ENCODE results near the gene DOHH. TPM values are rescaled to one million over a fixed set of nuclear protein-coding genes. Genes with fewer than 3 reads are reported as not detected.

DOHH gene
- polyA plus RNA-seq, 12 donors, result 3.8 to 15.8 (median 5.0) TPM; not detected in 1

DNA sequence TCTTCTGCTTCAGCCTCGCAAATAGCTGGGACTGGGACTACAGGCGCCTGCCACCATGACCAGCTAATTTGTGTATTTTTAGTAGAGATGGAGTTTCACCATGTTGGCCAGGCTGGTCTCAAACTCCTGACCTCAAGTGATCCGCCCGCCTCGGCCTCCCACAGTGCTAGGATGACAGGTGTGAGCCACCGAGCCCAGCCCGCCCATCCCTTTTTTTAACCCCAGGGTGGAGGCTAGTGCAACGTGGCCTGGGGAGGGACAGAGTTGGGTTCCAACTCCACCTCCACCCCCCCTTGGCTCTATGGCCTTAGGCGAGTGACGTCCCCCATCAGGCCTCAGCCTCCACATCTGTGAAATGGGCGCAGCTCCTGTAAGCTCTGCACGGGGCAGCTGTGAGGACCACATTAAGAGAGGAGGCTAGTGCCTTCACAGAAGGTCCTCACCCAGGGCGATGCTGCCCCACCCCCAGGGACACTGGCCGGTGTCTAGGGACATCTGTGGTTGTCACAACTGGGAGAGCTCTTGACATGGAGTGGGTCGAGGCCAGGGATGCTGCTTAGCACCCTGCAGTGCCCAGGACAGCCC, 57.9 kb downstream of the DOHH start:
- DNase-seq, result no peak

DNA sequence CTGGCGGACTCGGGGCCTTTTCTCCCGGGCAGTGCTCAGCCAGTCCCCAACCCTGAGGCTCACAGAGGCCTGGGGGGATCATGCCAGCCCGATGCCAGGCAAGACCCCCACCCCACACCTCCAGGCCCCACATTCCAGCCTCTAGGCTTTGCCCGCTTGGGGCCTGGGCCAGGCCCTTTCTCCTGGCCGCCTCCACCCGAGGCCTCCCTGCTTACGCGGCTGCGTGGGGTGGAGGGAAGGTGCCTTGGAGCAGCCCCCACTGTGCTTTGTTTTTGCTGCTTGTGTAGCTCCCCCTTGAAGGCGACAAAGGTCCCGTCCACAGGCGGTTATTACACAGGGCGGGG, 58.5 kb downstream of the DOHH start:
- DNase-seq, result no peak

GRCh38 chr19:3441089-3441985, 59.1 kb downstream of the DOHH start:
- no peak for DNase-seq

Other genes starting within 250 kb of the DOHH start
- 100 to 1,000 TPM in 1 of 12 donors, 10 to 100 TPM in 11; 30.9 to 375 (median 38.9) TPM for gene NFIC, start 134.1 kb downstream of the DOHH start, polyA plus RNA-seq (ENCODE audit: insufficient read length in 12 of 12)
- 10 to 100 TPM in 1 of 12 donors, 1 to 10 TPM in 1, under 1 TPM in 4, not detected in 6; 0.46 to 75.8 (median 0.69) TPM for gene SMIM24, start 20.1 kb downstream of the DOHH start, polyA plus RNA-seq (ENCODE audit: insufficient read length in 12 of 12)
- gene SMIM44, start 17.2 kb downstream of the DOHH start, polyA plus RNA-seq (ENCODE audit: insufficient read length in 12 of 12), result not detected
- 10 to 100 TPM in 11 of 12 donors, not detected in 1; 21.8 to 47.2 (median 28.8) TPM for gene FZR1, start 5.6 kb upstream of the DOHH start, polyA plus RNA-seq (ENCODE audit: insufficient read length in 12 of 12)
- 1 to 10 TPM in 10 of 12 donors, not detected in 2; 1.5 to 3.6 (median 3.0) TPM for gene TEKTIP1, start 38.5 kb upstream of the DOHH start, polyA plus RNA-seq (ENCODE audit: insufficient read length in 12 of 12)
- gene MFSD12, start 56.9 kb upstream of the DOHH start, polyA plus RNA-seq (ENCODE audit: insufficient read length in 12 of 12), result 10 to 100 TPM in 11 of 12 donors, not detected in 1; 19.3 to 48.1 (median 24.1) TPM
- 10 to 100 TPM in 11 of 12 donors, not detected in 1; 21.8 to 78.3 (median 32.1) TPM for gene HMG20B, start 72.3 kb upstream of the DOHH start, polyA plus RNA-seq (ENCODE audit: insufficient read length in 12 of 12)
- 1 to 10 TPM in 10 of 12 donors, not detected in 2; 1.1 to 3.2 (median 1.5) TPM for gene GIPC3, start 84.8 kb upstream of the DOHH start, polyA plus RNA-seq (ENCODE audit: insufficient read length in 12 of 12)
- 1 to 10 TPM in 9 of 12 donors, under 1 TPM in 1, not detected in 2; 0.96 to 2.9 (median 1.8) TPM for gene TBXA2R, start 106.2 kb upstream of the DOHH start, polyA plus RNA-seq (ENCODE audit: insufficient read length in 12 of 12)
- 10 to 100 TPM in 11 of 12 donors, not detected in 1; 13.8 to 32.4 (median 16.3) TPM for gene CACTIN, start 126.1 kb upstream of the DOHH start, polyA plus RNA-seq (ENCODE audit: insufficient read length in 12 of 12)
- 10 to 100 TPM in 11 of 12 donors, not detected in 1; 16.0 to 30.4 (median 19.9) TPM for gene PIP5K1C, start 199.8 kb upstream of the DOHH start, polyA plus RNA-seq (ENCODE audit: insufficient read length in 12 of 12)
- gene TJP3, start 207.7 kb upstream of the DOHH start, polyA plus RNA-seq (ENCODE audit: insufficient read length in 12 of 12), result 10 to 100 TPM in 1 of 12 donors, 1 to 10 TPM in 1, under 1 TPM in 8, not detected in 2; 0.18 to 15.1 (median 0.61) TPM